Neural crest cell (in vitro differentiated cells): ENCODE results near the gene KCTD17. TPM values are rescaled to one million over a fixed set of nuclear protein-coding genes. Genes with fewer than 3 reads are reported as not detected.

Experiments used
- DNase-seq: peaks from one replicate; pipeline ENCODE4 v3.0.0; 2021; ENCODE audit warnings: low read depth, mixed read lengths, low spot score
- H3K27ac Mint-ChIP-seq: one replicate; pipeline ENCODE4 v1.8.0; 2021; ENCODE audit warnings: mild to moderate bottlenecking, mixed read lengths; ENCODE audit not compliant: unreplicated experiment
- H3K27me3 Mint-ChIP-seq: 2 replicates; pipeline ENCODE4 v1.8.0; 2021; ENCODE audit warnings: low read depth, mild to moderate bottlenecking, mixed read lengths
- H3K36me3 Mint-ChIP-seq: 2 replicates; pipeline ENCODE4 v1.8.0; 2021; ENCODE audit warnings: low read depth, mild to moderate bottlenecking, mixed read lengths
- H3K4me1 Mint-ChIP-seq: 2 replicates; pipeline ENCODE4 v1.8.0; 2021; ENCODE audit warnings: mixed read lengths
- H3K4me3 Mint-ChIP-seq: one replicate; pipeline ENCODE4 v1.8.0; 2021; ENCODE audit warnings: mild to moderate bottlenecking, mixed read lengths
- H3K9me3 Mint-ChIP-seq: 2 replicates; pipeline ENCODE4 v1.8.0; 2021; ENCODE audit warnings: mixed read lengths
- CTCF ChIP-seq: fragments of 200-600 bp; sonication (generic); conservative IDR thresholded peaks from 2 replicates; pipeline ENCODE4 v1.5.0; 2021; ENCODE audit warnings: antibody characterized with exemption, mild to moderate bottlenecking
- total RNA-seq: library from RNA; stranded (reverse); gene quantifications from 2 replicates; pipeline ENCODE4 v1.2.1, GENCODE V29; 2021

KCTD17 gene
- total RNA-seq, 1 donor from 2014 or later, result 95.8 TPM

DNA sequence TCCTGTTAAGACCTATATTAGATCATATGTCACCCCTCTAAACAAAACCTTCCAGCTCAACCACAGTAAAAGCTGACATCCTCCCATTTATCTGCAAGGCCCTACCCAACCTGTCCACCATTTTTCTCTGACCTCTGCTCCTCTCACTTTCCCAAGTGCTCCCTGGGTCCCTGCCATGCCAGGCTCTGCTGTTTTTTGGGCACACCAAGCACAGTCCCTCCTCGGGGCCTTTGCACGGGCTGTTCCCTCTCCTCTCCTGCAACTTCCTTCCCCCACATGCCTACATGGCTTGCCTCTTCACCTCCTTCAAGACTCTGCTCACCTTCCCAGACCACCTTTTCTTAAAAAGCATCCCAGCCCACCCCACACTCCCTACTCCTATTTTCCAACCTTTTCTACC is 42.1 kb upstream of the KCTD17 start:
- H3K4me3 Mint-ChIP-seq, result no peak overlapping the region
- H3K27me3 Mint-ChIP-seq, result no peaks in the 10 kb centered on the region
- DNase-seq, result no peak
- peak overlapping the region; percentile 31 for H3K27ac Mint-ChIP-seq
- H3K4me1 Mint-ChIP-seq, result peaks cover 10% of the 10 kb centered on the region
- H3K9me3 Mint-ChIP-seq, result no peaks in the 10 kb centered on the region
- H3K36me3 Mint-ChIP-seq, result no peaks in the 10 kb centered on the region
- TF ChIP-seq CTCF, result no peak

- DNase-seq, result no peak
- TF ChIP-seq CTCF, result no peak
- Mint-ChIP-seq H3K4me3 (no peak overlapping the region), H3K9me3 (no peaks in the 10 kb centered on the region), H3K4me1 (peaks cover 16% of the 10 kb centered on the region), H3K27ac (no peak overlapping the region), H3K27me3 (no peaks in the 10 kb centered on the region), H3K36me3 (no peaks in the 10 kb centered on the region)
Observed at GRCh38 chr22:37010174-37010573, 41.4 kb upstream of the KCTD17 start.

- Mint-ChIP-seq H3K27me3 (no peaks in the 10 kb centered on the region), H3K27ac (no peak overlapping the region), H3K4me1 (peaks cover 21% of the 10 kb centered on the region), H3K36me3 (no peaks in the 10 kb centered on the region), H3K4me3 (no peak overlapping the region), H3K9me3 (no peaks in the 10 kb centered on the region)
- no peak for DNase-seq
- no peak for TF ChIP-seq CTCF
Observed at GRCh38 chr22:37010976-37011375, 40.6 kb upstream of the KCTD17 start.

DNA sequence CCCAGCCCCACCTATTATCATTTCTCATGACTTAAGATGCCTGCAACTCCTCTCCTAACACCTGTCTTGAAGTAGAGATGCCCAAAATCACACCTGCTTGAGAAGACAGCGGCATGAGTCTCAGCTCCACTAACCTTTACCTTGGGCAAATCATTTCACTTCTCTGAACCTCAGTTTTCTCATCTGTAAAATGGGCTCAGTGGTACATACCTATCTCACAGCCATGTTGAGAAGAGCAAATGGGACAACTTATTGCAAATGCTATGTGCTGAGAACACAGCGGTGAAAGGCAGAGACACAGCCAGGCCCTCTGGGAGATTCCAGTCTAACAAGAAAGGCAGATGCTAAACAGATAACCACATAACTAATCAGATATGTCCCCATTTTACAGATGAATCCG is 40.1 kb upstream of the KCTD17 start:
- Mint-ChIP-seq H3K27me3 (no peaks in the 10 kb centered on the region), H3K36me3 (no peaks in the 10 kb centered on the region), H3K4me3 (no peak overlapping the region), H3K9me3 (no peaks in the 10 kb centered on the region), H3K27ac (peak overlapping the region; percentile 43), H3K4me1 (peaks cover 22% of the 10 kb centered on the region)
- no peak for DNase-seq
- TF ChIP-seq CTCF, result no peak

GRCh38 chr22:37012262-37012904 is 39.2 kb upstream of the KCTD17 start:
- H3K27me3 Mint-ChIP-seq, result no peaks in the 10 kb centered on the region
- no peaks in the 10 kb centered on the region for H3K36me3 Mint-ChIP-seq
- H3K9me3 Mint-ChIP-seq, result no peaks in the 10 kb centered on the region
- no peak for TF ChIP-seq CTCF
- H3K27ac Mint-ChIP-seq, result no peak overlapping the region
- no peak for DNase-seq
- peaks cover 28% of the 10 kb centered on the region for H3K4me1 Mint-ChIP-seq
- no peak overlapping the region for H3K4me3 Mint-ChIP-seq
